BJ (cell line): ENCODE measurements around the gene ZFAND6. TPM values are rescaled to one million over a fixed set of nuclear protein-coding genes. Genes with fewer than 3 reads are reported as not detected.

ENCODE experiments used
- CTCF ChIA-PET: fragments of 350-600 bp; formaldehyde crosslinking; extraction: SDS; loops from one replicate; lab custom pipeline; 2021; ENCODE audit warnings: antibody characterized with exemption, inconsistent platforms; lab: Yijun Ruan, JAX
- POLR2A ChIA-PET: fragments of 300-600 bp; sonication (Branson Sonifier 250); formaldehyde crosslinking; extraction: SDS; loops from one replicate; lab custom pipeline; 2021; ENCODE audit warnings: antibody characterized with exemption; lab: Charles Lee
- DNase-seq: peaks from one replicate; pipeline ENCODE4 v3.0.0-alpha.2; 2011; ENCODE audit warnings: low read depth
- H3K27me3 ChIP-seq: 2 replicates; pipeline ENCODE4 v1.6.0; 2011; ENCODE audit warnings: low read length; ENCODE audit not compliant: control insufficient read depth, insufficient read depth
- H3K36me3 ChIP-seq: 2 replicates; pipeline ENCODE4 v1.5.1; 2011; ENCODE audit warnings: low read length; ENCODE audit not compliant: control insufficient read depth, insufficient read depth
- H3K4me3 ChIP-seq: 2 replicates; pipeline ENCODE4 v1.5.1; 2011; ENCODE audit warnings: low read depth, mild to moderate bottlenecking, control low read depth, low read length
- polyA plus RNA-seq: library from polyadenylated mRNA; depleted of rRNA; stranded (reverse); fragments of >200 nt; gene quantifications from 2 replicates; pipeline ENCODE4 v1.2.3, GENCODE V29; 2011
- TF ChIP-seq, protein P1 (sequence below): IDR thresholded peaks from 2 replicates; pipeline ENCODE4 v1.5.1; 2011; ENCODE audit warnings: low read depth, mild to moderate bottlenecking, control low read depth, inconsistent platforms, low read length, moderate library complexity; ENCODE audit not compliant: insufficient read depth

ZFAND6 gene
- polyA plus RNA-seq, 1 experiment: 108 TPM

- Histone ChIP-seq H3K27me3 (no peaks in the 10 kb centered on the region), H3K36me3 (no peaks in the 10 kb centered on the region), H3K4me3 (peak overlapping the region; percentile 76)
- POLR2A ChIA-PET: interaction anchor here (0.6 to 1.1 kb wide), 2 partner anchors 9 kb away, joined by 3 read pairs; no protein-coding TSS in a partner anchor
- CTCF ChIA-PET: no interaction called here
- peak; percentile 50 for DNase-seq
- TF ChIP-seq, protein P1, sequence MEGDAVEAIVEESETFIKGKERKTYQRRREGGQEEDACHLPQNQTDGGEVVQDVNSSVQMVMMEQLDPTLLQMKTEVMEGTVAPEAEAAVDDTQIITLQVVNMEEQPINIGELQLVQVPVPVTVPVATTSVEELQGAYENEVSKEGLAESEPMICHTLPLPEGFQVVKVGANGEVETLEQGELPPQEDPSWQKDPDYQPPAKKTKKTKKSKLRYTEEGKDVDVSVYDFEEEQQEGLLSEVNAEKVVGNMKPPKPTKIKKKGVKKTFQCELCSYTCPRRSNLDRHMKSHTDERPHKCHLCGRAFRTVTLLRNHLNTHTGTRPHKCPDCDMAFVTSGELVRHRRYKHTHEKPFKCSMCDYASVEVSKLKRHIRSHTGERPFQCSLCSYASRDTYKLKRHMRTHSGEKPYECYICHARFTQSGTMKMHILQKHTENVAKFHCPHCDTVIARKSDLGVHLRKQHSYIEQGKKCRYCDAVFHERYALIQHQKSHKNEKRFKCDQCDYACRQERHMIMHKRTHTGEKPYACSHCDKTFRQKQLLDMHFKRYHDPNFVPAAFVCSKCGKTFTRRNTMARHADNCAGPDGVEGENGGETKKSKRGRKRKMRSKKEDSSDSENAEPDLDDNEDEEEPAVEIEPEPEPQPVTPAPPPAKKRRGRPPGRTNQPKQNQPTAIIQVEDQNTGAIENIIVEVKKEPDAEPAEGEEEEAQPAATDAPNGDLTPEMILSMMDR: no peak
Measured at GRCh38 chr15:80152180-80152895, 92.9 kb downstream of the ZFAND6 start.

- Histone ChIP-seq H3K36me3 (peaks cover under 1% of the 10 kb centered on the region; the same call in 1 of the 2 replicates), H3K27me3 (no peaks in the 10 kb centered on the region), H3K4me3 (peak within 1 kb of the TSS; percentile 76)
- DNase-seq: peak; percentile 6
- ChIA-PET POLR2A (no interaction called here), CTCF (interaction anchor here (1.2 kb wide), 2 partner anchors 19 to 20 kb away, joined by 3 read pairs; no protein-coding TSS in a partner anchor)
- TF ChIP-seq, protein P1: no peak
Measured at GRCh38 chr15:80152896-80153876, 93.7 kb downstream of the ZFAND6 start, which contains the start of gene FAH. TSS of gene FAH (plus strand) at chr15:80152999. CDS start at chr15:80153055, 56 bp downstream.

DNA sequence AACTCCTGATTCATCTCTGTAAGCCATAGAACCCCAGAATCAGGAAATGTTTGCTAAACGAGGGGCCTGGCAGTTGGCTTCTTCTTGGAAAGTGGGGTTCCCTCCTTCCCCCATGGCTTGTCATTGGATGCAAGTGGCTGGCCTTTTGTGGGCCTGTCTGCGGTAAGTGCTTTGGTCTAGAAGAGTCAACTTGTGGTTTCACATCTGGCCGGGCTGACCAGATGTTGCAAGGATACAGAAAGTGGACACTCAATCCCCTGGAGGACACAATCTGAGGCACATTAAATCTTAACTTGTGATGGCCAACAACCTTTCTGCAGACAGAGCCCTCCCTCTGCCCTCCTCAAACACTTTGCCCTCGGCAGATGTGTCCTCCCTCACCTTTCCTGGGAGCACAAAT lies 94.4 kb downstream of the ZFAND6 start:
- TF ChIP-seq, protein P1: no peak
- ChIA-PET POLR2A (no interaction called here), CTCF (interaction anchor here (1.2 kb wide), 2 partner anchors 18 to 19 kb away, joined by 3 read pairs; no protein-coding TSS in a partner anchor)

GRCh38 chr15:80154336-80154735 lies 94.9 kb downstream of the ZFAND6 start:
- peaks cover 1% of the 10 kb centered on the region for H3K36me3 ChIP-seq
- TF ChIP-seq, protein P1: no peak
- no peaks in the 10 kb centered on the region for H3K27me3 ChIP-seq
- no peak for DNase-seq
- H3K4me3 ChIP-seq: no peak overlapping the region
- POLR2A ChIA-PET: no interaction called here
- CTCF ChIA-PET: interaction anchor here (1.2 kb wide), 1 partner anchor 19 kb away, joined by 3 read pairs; no protein-coding TSS in a partner anchor

More for the DNA sequence above, 94.4 kb downstream of the ZFAND6 start:
- no peak for DNase-seq
- Histone ChIP-seq H3K27me3 (no peaks in the 10 kb centered on the region), H3K36me3 (peaks cover 1% of the 10 kb centered on the region), H3K4me3 (no peak overlapping the region; the same call in 1 of the 2 replicates)
